ENCODE data around the gene CPB1. TPM values are rescaled to one million over a fixed set of nuclear protein-coding genes. Genes with fewer than 3 reads are reported as not detected.

CPB1 gene
- total and polyA plus RNA-seq, 2 of the 8 experiments (the other 6 are each of a cell fraction or from before 2014, with no cell fraction given): not detected

- H3K4me1 ChIP-seq (replicated peaks in 1 of 4; ENCODE audit: control insufficient read depth in 3 of 4, insufficient read depth in 4 of 4, low read length in 3 of 4): no peaks in the 10 kb centered on the region
- H3K14ac ChIP-seq (ENCODE audit: insufficient read length): no peak overlapping the region
- POLR2A ChIA-PET (ENCODE audit: partially characterized antibody): no interaction called here
- no peaks in the 10 kb centered on the region for H3K36me3 ChIP-seq (ENCODE audit: control insufficient read depth in 2 of 4, insufficient read depth in 4 of 4, low read length in 3 of 4)
- no peak overlapping the region for H2BK5ac ChIP-seq (ENCODE audit: low read depth, low read length)
- no peak overlapping the region for H4K5ac ChIP-seq (ENCODE audit: insufficient read length, low read depth, low read length)
- no peak overlapping the region for H2BK120ac ChIP-seq (replicated peaks; ENCODE audit: low read depth, low read length)
- no peak overlapping the region for H3K23ac ChIP-seq (ENCODE audit: insufficient read length)
- H3K23me2 ChIP-seq (ENCODE audit: low read depth, low read length): no peaks in the 10 kb centered on the region
- no peak overlapping the region for H2AK5ac ChIP-seq (ENCODE audit: low read depth, low read length)
- no peak overlapping the region for H2BK15ac ChIP-seq (ENCODE audit: low read length)
- no peak overlapping the region for H2BK20ac ChIP-seq (ENCODE audit: low read length)
- H2BK12ac ChIP-seq (ENCODE audit: low read depth, low read length): no peak overlapping the region
- H3K56ac ChIP-seq (replicated peaks; ENCODE audit: insufficient read length, low read depth, low read length): no peak overlapping the region
- no peak overlapping the region for H3K18ac ChIP-seq (ENCODE audit: extremely low read depth, low read length)
- no peaks in the 10 kb centered on the region for H3K27me3 ChIP-seq (replicated peaks in 1 of 4; ENCODE audit: control insufficient read depth in 3 of 4, extremely low read depth in 1 of 4, insufficient read depth in 3 of 4, low read length in 3 of 4)
- no peak overlapping the region for H3K4me2 ChIP-seq (ENCODE audit: insufficient read depth in 1 of 2, low read depth in 2 of 2, low read length in 2 of 2)
- no peak overlapping the region for H2AFZ ChIP-seq (ENCODE audit: low read length)
- no peak overlapping the region for H4K8ac ChIP-seq (ENCODE audit: extremely low read depth, insufficient read depth, low read length)
- H3K9ac ChIP-seq (replicated peaks in 1 of 4; ENCODE audit: extremely low read depth in 1 of 4, low read depth in 3 of 4, low read length in 3 of 4): no peak overlapping the region
- no peak for FAIRE-seq
- TF ChIP-seq PHF8 (conservative IDR thresholded peaks at IDR 0.05; ENCODE audit: low read depth, low read length) (no peak), RXRA (IDR thresholded peaks at IDR 0.05; ENCODE audit: insufficient read depth, low read depth, low read length) (no peak), FOSL1 (IDR thresholded peaks at IDR 0.05; ENCODE audit: insufficient read depth, low read depth, low read length) (no peak), SP2 (IDR thresholded peaks at IDR 0.05; ENCODE audit: low read length) (no peak), SIN3A (conservative IDR thresholded peaks at IDR 0.05 in 1 of 2, IDR thresholded peaks at IDR 0.05 in 1 of 2; ENCODE audit: low read depth in 1 of 2, low read length in 2 of 2) (no peak), BACH1 (IDR thresholded peaks at IDR 0.05; ENCODE audit: low read length) (no peak), TEAD4 (IDR thresholded peaks at IDR 0.05; ENCODE audit: low read depth, low read length) (no peak), POLR2AphosphoS5 (IDR thresholded peaks at IDR 0.05; ENCODE audit: low read depth, low read length) (no peak), NRF1 (IDR thresholded peaks at IDR 0.05; ENCODE audit: low read depth, low read length) (no peak)
- TF ChIP-seq, protein P1, sequence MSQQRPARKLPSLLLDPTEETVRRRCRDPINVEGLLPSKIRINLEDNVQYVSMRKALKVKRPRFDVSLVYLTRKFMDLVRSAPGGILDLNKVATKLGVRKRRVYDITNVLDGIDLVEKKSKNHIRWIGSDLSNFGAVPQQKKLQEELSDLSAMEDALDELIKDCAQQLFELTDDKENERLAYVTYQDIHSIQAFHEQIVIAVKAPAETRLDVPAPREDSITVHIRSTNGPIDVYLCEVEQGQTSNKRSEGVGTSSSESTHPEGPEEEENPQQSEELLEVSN (IDR thresholded peaks at IDR 0.05): no peak
- TF ChIP-seq, protein P2, sequence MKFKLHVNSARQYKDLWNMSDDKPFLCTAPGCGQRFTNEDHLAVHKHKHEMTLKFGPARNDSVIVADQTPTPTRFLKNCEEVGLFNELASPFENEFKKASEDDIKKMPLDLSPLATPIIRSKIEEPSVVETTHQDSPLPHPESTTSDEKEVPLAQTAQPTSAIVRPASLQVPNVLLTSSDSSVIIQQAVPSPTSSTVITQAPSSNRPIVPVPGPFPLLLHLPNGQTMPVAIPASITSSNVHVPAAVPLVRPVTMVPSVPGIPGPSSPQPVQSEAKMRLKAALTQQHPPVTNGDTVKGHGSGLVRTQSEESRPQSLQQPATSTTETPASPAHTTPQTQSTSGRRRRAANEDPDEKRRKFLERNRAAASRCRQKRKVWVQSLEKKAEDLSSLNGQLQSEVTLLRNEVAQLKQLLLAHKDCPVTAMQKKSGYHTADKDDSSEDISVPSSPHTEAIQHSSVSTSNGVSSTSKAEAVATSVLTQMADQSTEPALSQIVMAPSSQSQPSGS (IDR thresholded peaks at IDR 0.05; ENCODE audit: low read length): no peak
- CTCF ChIA-PET (ENCODE audit: partially characterized antibody): interaction anchor here (0.6 to 5.4 kb wide), 2 partner anchors 22 to 177 kb away, joined by 3 to 22 read pairs; no protein-coding TSS in a partner anchor
- H3K4me3 ChIP-seq (ENCODE audit: extremely low read depth in 1 of 4, insufficient read depth in 2 of 4, low read depth in 3 of 4, low read length in 4 of 4): no peak overlapping the region
- H3K27ac ChIP-seq (ENCODE audit: low read depth, low read length): no peak overlapping the region
- DNase-seq (ENCODE audit: low read depth in 1 of 2, low spot score in 2 of 2): no peak
- H3K79me2 ChIP-seq (ENCODE audit: control insufficient read depth in 1 of 2, insufficient read depth in 2 of 2, low read length in 2 of 2): no peaks in the 10 kb centered on the region
- H4K91ac ChIP-seq (replicated peaks; ENCODE audit: insufficient read length, low read length): no peak overlapping the region
- H4K20me1 ChIP-seq (replicated peaks in 1 of 2; ENCODE audit: control insufficient read depth in 1 of 2, insufficient read depth in 2 of 2, low read length in 2 of 2): no peaks in the 10 kb centered on the region
- no peaks in the 10 kb centered on the region for H3K9me3 ChIP-seq (ENCODE audit: insufficient read depth in 2 of 2, low read depth in 1 of 2, low read length in 1 of 2)
- no peaks in the 10 kb centered on the region for H3K79me1 ChIP-seq (ENCODE audit: low read depth, low read length)
- no peak overlapping the region for H3K4ac ChIP-seq (replicated peaks; ENCODE audit: insufficient read length, low read depth, low read length)
These were observed 12.2 kb downstream of the CPB1 start for GRCh38 chr3:148839805-148840204.
